CD14-positive monocyte (primary cell): ENCODE measurements around the gene SUFU. TPM values are rescaled to one million over a fixed set of nuclear protein-coding genes. Genes with fewer than 3 reads are reported as not detected.

Experiments
- DNase-seq, 3 donors: peaks; one replicate each; pipeline ENCODE4 v3.0.0-alpha.2; 2011 to 2022
- H2AFZ ChIP-seq: 2 replicates; pipeline ENCODE4 v1.6.0; 2012; ENCODE audit warnings: mild to moderate bottlenecking, low read depth, low read length, inconsistent platforms; ENCODE audit not compliant: insufficient read depth, poor library complexity, severe bottlenecking
- H3K27ac ChIP-seq, 2 donors: 1 replicate in 1 of 2; 2 replicates in 1 of 2; pipeline ENCODE4 v1.5.1; 2012 to 2013; ENCODE audit warnings: low read length in 2 of 2, control low read depth in 1 of 2, inconsistent platforms in 1 of 2, low read depth in 1 of 2, mild to moderate bottlenecking in 1 of 2
- H3K27me3 ChIP-seq, 2 donors: one replicate each; pipeline versions ENCODE4 v1.6.0 to v1.6.1; 2011 to 2013; ENCODE audit warnings: low read length in 2 of 2; ENCODE audit not compliant: control insufficient read depth in 2 of 2, insufficient read depth in 2 of 2
- H3K36me3 ChIP-seq, 2 donors: replicated peaks in 1 of 2; 1 replicate in 1 of 2; 2 replicates in 1 of 2; pipeline versions ENCODE4 v1.5.1 to v1.6.1; 2012 to 2013; ENCODE audit warnings: low read length in 2 of 2, control low read depth in 1 of 2, inconsistent platforms in 1 of 2, mild to moderate bottlenecking in 1 of 2; ENCODE audit not compliant: insufficient read depth in 2 of 2, control insufficient read depth in 1 of 2
- H3K4me1 ChIP-seq, 2 donors: 1 replicate in 1 of 2; 2 replicates in 1 of 2; pipeline versions ENCODE4 v1.5.1 to v1.6.1; 2012 to 2013; ENCODE audit warnings: low read length in 2 of 2, control low read depth in 1 of 2, inconsistent platforms in 1 of 2, mild to moderate bottlenecking in 1 of 2, moderate library complexity in 1 of 2; ENCODE audit not compliant: insufficient read depth in 2 of 2, control insufficient read depth in 1 of 2
- H3K4me2 ChIP-seq: replicated peaks from 2 replicates; pipeline ENCODE3; 2012; ENCODE audit warnings: low read length, moderate library complexity, mild to moderate bottlenecking; ENCODE audit not compliant: poor library complexity, severe bottlenecking; ENCODE audit errors: extremely low read depth
- H3K4me3 ChIP-seq, 3 experiments: fragments of 200-600 bp in 1 of 3; sonication (generic) in 1 of 3; replicated peaks in 1 of 3; 1 replicate in 2 of 3; 2 replicates in 1 of 3; pipeline ENCODE4 v1.5.1; 2011 to 2013; ENCODE audit warnings: low read length in 3 of 3, mild to moderate bottlenecking in 3 of 3, control low read depth in 2 of 3, low read depth in 2 of 3, inconsistent platforms in 1 of 3, moderate library complexity in 1 of 3
- H3K79me2 ChIP-seq: 2 replicates; pipeline ENCODE4 v1.6.0; 2012; ENCODE audit warnings: mild to moderate bottlenecking, control low read depth, inconsistent platforms, low read length, moderate library complexity; ENCODE audit not compliant: insufficient read depth
- H3K9ac ChIP-seq: 2 replicates; pipeline ENCODE4 v1.6.0; 2017; ENCODE audit warnings: low read length, mild to moderate bottlenecking; ENCODE audit not compliant: insufficient read depth, poor library complexity, severe bottlenecking
- H3K9me3 ChIP-seq, 2 donors: replicated peaks in 1 of 2; 1 replicate in 1 of 2; 2 replicates in 1 of 2; pipeline versions ENCODE4 v1.5.1 to v1.6.1; 2012 to 2013; ENCODE audit warnings: low read length in 2 of 2, control low read depth in 1 of 2; ENCODE audit not compliant: control insufficient read depth in 1 of 2, insufficient read depth in 1 of 2
- H4K20me1 ChIP-seq: 2 replicates; pipeline ENCODE4 v1.6.0; 2012; ENCODE audit warnings: mild to moderate bottlenecking, low read length, control low read depth, moderate library complexity; ENCODE audit not compliant: insufficient read depth
- H3K27ac Mint-ChIP-seq, 7 donors: one replicate each; pipeline ENCODE4 v1.8.0; 2020; ENCODE audit warnings: mild to moderate bottlenecking in 7 of 7, mixed read lengths in 7 of 7, moderate library complexity in 6 of 7, inconsistent platforms in 2 of 7
- H3K27me3 Mint-ChIP-seq, 3 donors: one replicate each; pipeline ENCODE4 v1.8.0; 2021 to 2022; ENCODE audit warnings: low read depth in 3 of 3, mild to moderate bottlenecking in 3 of 3, mixed read lengths in 3 of 3, moderate library complexity in 3 of 3, inconsistent platforms in 1 of 3
- H3K36me3 Mint-ChIP-seq, 2 donors: one replicate each; pipeline ENCODE4 v1.8.0; 2020; ENCODE audit warnings: mixed read lengths in 2 of 2, inconsistent platforms in 1 of 2, mild to moderate bottlenecking in 1 of 2
- H3K4me1 Mint-ChIP-seq: one replicate; pipeline ENCODE4 v1.8.0; 2020; ENCODE audit warnings: mild to moderate bottlenecking, mixed read lengths
- H3K4me3 Mint-ChIP-seq, 2 donors: one replicate each; pipeline ENCODE4 v1.8.0; 2020; ENCODE audit warnings: mild to moderate bottlenecking in 2 of 2, mixed read lengths in 2 of 2, moderate library complexity in 1 of 2
- H3K9me3 Mint-ChIP-seq, 7 donors: one replicate each; pipeline ENCODE4 v1.8.0; 2020 to 2022; ENCODE audit warnings: mixed read lengths in 7 of 7, mild to moderate bottlenecking in 6 of 7, moderate library complexity in 6 of 7, inconsistent platforms in 2 of 7
- CTCF ChIP-seq: fragments of 200-600 bp; IDR thresholded peaks from one replicate; pipeline ENCODE4 v1.8.0; 2022; ENCODE audit warnings: antibody characterized with exemption, mild to moderate bottlenecking
- WGBS: methylation state at CpG from one replicate; pipeline ENCODE4 v1.1.5; 2013; ENCODE audit warnings: missing lambda C conversion rate; ENCODE audit not compliant: insufficient coverage; 5-methylcytosine and 5-hydroxymethylcytosine counted together
- intact Hi-C, 2 donors: fragments of 100-400 bp; cut with micrococcal nuclease; formaldehyde crosslinking; loops; one replicate each; pipeline versions ENCODE4 v1.15.0 to v1.15.1; 2023
- polyA plus RNA-seq, 3 donors: library from polyadenylated mRNA; depleted of rRNA in 1 of 3; unstranded in 2 of 3; stranded (reverse) in 1 of 3; fragments of 300-500 nt in 2 of 3; fragments of >200 nt in 1 of 3; fragmentation: Illumina TruSeq in 2 of 3; gene quantifications; 1 replicate in 2 of 3; 2 replicates in 1 of 3; pipeline ENCODE4 v1.2.3, GENCODE V29; 2012 to 2021

The SUFU gene
- polyA plus RNA-seq, 3 donors, result 3.2 to 10.0 (median 5.7) TPM

- Mint-ChIP-seq H3K4me1 (peaks cover 40% of the 10 kb centered on the region), H3K9me3 (peaks cover 0 to 2% (median 0%) of the 10 kb centered on the region in 7 donors), H3K4me3 (no peak overlapping the region), H3K27ac (peak overlapping the region in 2 of 7 donors; percentile 73 to 81), H3K27me3 (peaks cover 0 to 1% (median 0%) of the 10 kb centered on the region in 3 donors), H3K36me3 (peaks cover 54 to 74% of the 10 kb centered on the region in 2 donors)
- Histone ChIP-seq H3K4me1 (peaks cover 35 to 36% of the 10 kb centered on the region in 2 donors), H3K9ac (no peak overlapping the region), H3K36me3 (peaks cover 25 to 49% of the 10 kb centered on the region in 2 donors), H3K27me3 (no peaks in the 10 kb centered on the region), H3K9me3 (no peaks in the 10 kb centered on the region), H4K20me1 (no peaks in the 10 kb centered on the region), H3K27ac (no peak overlapping the region), H3K4me3 (no peak overlapping the region), H3K4me2 (no peak overlapping the region), H3K79me2 (peaks cover 7% of the 10 kb centered on the region), H2AFZ (no peak overlapping the region)
- TF ChIP-seq CTCF, result no peak
- 88% methylated on average over 6 of the region's 12 CpGs for WGBS
- DNase-seq, result no peak
- intact Hi-C loops, result no loop called here
Observed at GRCh38 chr10:102627291-102627735, 123.5 kb downstream of the SUFU start.

GRCh38 chr10:102627736-102628293 lies 124.0 kb downstream of the SUFU start:
- Mint-ChIP-seq H3K27me3 (peaks cover 0 to 1% (median 0%) of the 10 kb centered on the region in 3 donors), H3K27ac (peak overlapping the region in 3 of 7 donors; percentile 18 to 81 (median 73)), H3K9me3 (peaks cover 0 to 2% (median 0%) of the 10 kb centered on the region in 7 donors), H3K36me3 (peaks cover 53 to 72% of the 10 kb centered on the region in 2 donors), H3K4me1 (peaks cover 45% of the 10 kb centered on the region), H3K4me3 (no peak overlapping the region)
- H3K4me1 ChIP-seq, result peaks cover 40 to 41% of the 10 kb centered on the region in 2 donors
- no peak overlapping the region for H3K9ac ChIP-seq
- peaks cover 25 to 49% of the 10 kb centered on the region in 2 donors for H3K36me3 ChIP-seq
- no peak overlapping the region for H3K4me2 ChIP-seq
- H3K79me2 ChIP-seq, result peaks cover 7% of the 10 kb centered on the region
- H4K20me1 ChIP-seq, result no peaks in the 10 kb centered on the region
- no peak overlapping the region for H3K4me3 ChIP-seq
- H3K9me3 ChIP-seq, result no peaks in the 10 kb centered on the region
- H3K27ac ChIP-seq, result no peak overlapping the region
- H3K27me3 ChIP-seq, result no peaks in the 10 kb centered on the region
- 100% methylated on average over 3 of the region's 9 CpGs for WGBS
- intact Hi-C loops, result no loop called here
- TF ChIP-seq CTCF, result no peak
- H2AFZ ChIP-seq, result no peak overlapping the region
- no peak for DNase-seq
